Endothelial cell of umbilical vein (primary cell): ENCODE results near the gene AP2A2. TPM values are rescaled to one million over a fixed set of nuclear protein-coding genes. Genes with fewer than 3 reads are reported as not detected.

Source experiments
- BruUV-seq: library from RNA; stranded (reverse); fragments of 400-500 nt; replicated peaks from 2 replicates; lab custom pipeline; 2021; lab: Mats Ljungman, UMichigan
- CTCF ChIA-PET: fragments of 300-600, 350-600 bp; sonication (Branson Sonifier 250); formaldehyde crosslinking; loops from one replicate; lab custom pipeline; 2021; ENCODE audit warnings: antibody characterized with exemption, inconsistent platforms; lab: Charles Lee
- POLR2A ChIA-PET: fragments of 300-600, 350-600 bp; sonication (Branson Sonifier 250); formaldehyde crosslinking; loops from one replicate; lab custom pipeline; 2021; ENCODE audit warnings: antibody characterized with exemption, inconsistent platforms; lab: Charles Lee
- DNase-seq: peaks from one replicate; pipeline ENCODE4 v3.0.0-alpha.2; 2011; ENCODE audit warnings: low read depth, low spot score
- FAIRE-seq: peaks from 2 replicates; lab custom pipeline; 2011; peaks lifted over from hg19 to GRCh38; lab: Jason Lieb, UNC
- H2AFZ ChIP-seq: 2 replicates; pipeline ENCODE4 v1.6.0; 2012; ENCODE audit warnings: low read depth, low read length, control low read depth, inconsistent platforms
- H3K27ac ChIP-seq: 2 replicates; pipeline ENCODE4 v1.5.1; 2011; ENCODE audit warnings: low read depth, mild to moderate bottlenecking, control low read depth, low read length, moderate library complexity; ENCODE audit not compliant: insufficient read depth
- H3K27me3 ChIP-seq, 2 experiments: 2 replicates each; pipeline versions ENCODE4 v1.6.0 to v1.6.1; 2011; ENCODE audit warnings: low read length in 2 of 2, mixed read lengths in 1 of 2; ENCODE audit not compliant: control insufficient read depth in 2 of 2, insufficient read depth in 2 of 2
- H3K36me3 ChIP-seq, 2 experiments: 2 replicates in 1 of 2; 3 replicates in 1 of 2; pipeline ENCODE4 v1.5.1; 2011; ENCODE audit warnings: low read length in 2 of 2, mild to moderate bottlenecking in 1 of 2, moderate library complexity in 1 of 2; ENCODE audit not compliant: control insufficient read depth in 2 of 2, insufficient read depth in 2 of 2; ENCODE audit errors: extremely low read depth in 1 of 2
- H3K4me1 ChIP-seq: 3 replicates; pipeline ENCODE4 v1.5.1; 2011; ENCODE audit warnings: mild to moderate bottlenecking, low read length; ENCODE audit not compliant: control insufficient read depth, insufficient read depth; ENCODE audit errors: extremely low read depth
- H3K4me2 ChIP-seq: 2 replicates; pipeline ENCODE4 v1.6.1; 2011; ENCODE audit warnings: low read length, control low read depth, mixed read lengths; ENCODE audit not compliant: insufficient read depth
- H3K4me3 ChIP-seq, 3 experiments: fragments of 200-600 bp in 1 of 3; sonication (generic), shearing (Covaris generic) in 1 of 3; replicated peaks in 1 of 3; 2 replicates each; pipeline ENCODE4 v1.5.1; 2011 to 2016; ENCODE audit warnings: control low read depth in 3 of 3, low read length in 3 of 3, mild to moderate bottlenecking in 2 of 3, inconsistent platforms in 1 of 3, low read depth in 1 of 3, moderate library complexity in 1 of 3; ENCODE audit not compliant: insufficient read depth in 1 of 3
- H3K79me2 ChIP-seq: 2 replicates; pipeline ENCODE4 v1.6.0; 2012; ENCODE audit warnings: low read length, inconsistent platforms; ENCODE audit not compliant: control insufficient read depth, insufficient read depth
- H3K9ac ChIP-seq: replicated peaks from 2 replicates; pipeline ENCODE3; 2011; ENCODE audit warnings: low read length, control low read depth; ENCODE audit not compliant: insufficient read depth; ENCODE audit errors: extremely low read depth
- H3K9me1 ChIP-seq: replicated peaks from 3 replicates; pipeline ENCODE4 v1.6.0; 2011; ENCODE audit warnings: mild to moderate bottlenecking, low read length; ENCODE audit not compliant: control insufficient read depth, insufficient read depth; ENCODE audit errors: extremely low read depth
- H3K9me3 ChIP-seq: replicated peaks from 2 replicates; pipeline ENCODE4 v1.5.1; 2012; ENCODE audit warnings: low read length, inconsistent platforms; ENCODE audit not compliant: control insufficient read depth, insufficient read depth
- H4K20me1 ChIP-seq: replicated peaks from 2 replicates; pipeline ENCODE3; 2011; ENCODE audit warnings: mild to moderate bottlenecking, low read length; ENCODE audit not compliant: control insufficient read depth, insufficient read depth; ENCODE audit errors: extremely low read depth
- CTCF ChIP-seq, 2 donors: IDR thresholded peaks; 1 replicate in 1 of 2; 2 replicates in 1 of 2; pipeline ENCODE4 v1.5.1; 2011; ENCODE audit warnings: low read length in 2 of 2, mild to moderate bottlenecking in 2 of 2, moderate library complexity in 2 of 2, control low read depth in 1 of 2, inconsistent platforms in 1 of 2, low read depth in 1 of 2; ENCODE audit not compliant: insufficient read depth in 1 of 2; ENCODE audit errors: extremely low read depth in 1 of 2
- EZH2 ChIP-seq: IDR thresholded peaks from 2 replicates; pipeline ENCODE4 v1.6.1; 2012; ENCODE audit warnings: borderline replicate concordance, low read depth, mild to moderate bottlenecking, moderate library complexity, low read length, inconsistent platforms; ENCODE audit not compliant: severe bottlenecking
- FOS ChIP-seq: IDR thresholded peaks from 2 replicates; pipeline ENCODE4 v1.6.1; 2011; ENCODE audit warnings: mild to moderate bottlenecking, low read length, moderate library complexity, borderline replicate concordance; ENCODE audit not compliant: insufficient read depth
- GATA2 ChIP-seq: IDR thresholded peaks from 2 replicates; pipeline ENCODE4 v1.7.0; 2011; ENCODE audit warnings: low read depth, mild to moderate bottlenecking, moderate library complexity, mixed read lengths, low read length; ENCODE audit not compliant: insufficient read length, insufficient read depth
- JUN ChIP-seq: IDR thresholded peaks from 2 replicates; pipeline ENCODE4 v1.6.1; 2011; ENCODE audit warnings: borderline replicate concordance, low read depth; ENCODE audit not compliant: insufficient read length, insufficient read depth
- MAX ChIP-seq: IDR thresholded peaks from 2 replicates; pipeline ENCODE4 v1.6.1; 2011; ENCODE audit not compliant: insufficient read depth, insufficient read length
- MYC ChIP-seq: IDR thresholded peaks from one replicate; pipeline ENCODE4 v1.6.1; 2011; ENCODE audit warnings: mild to moderate bottlenecking, low read depth, low read length
- POLR2A ChIP-seq: IDR thresholded peaks from 2 replicates; pipeline ENCODE4 v1.6.1; 2012; ENCODE audit warnings: low read depth, mild to moderate bottlenecking, control low read depth, low read length
- POLR2AphosphoS5 ChIP-seq: IDR thresholded peaks from 2 replicates; pipeline ENCODE4 v1.6.1; 2012; ENCODE audit warnings: low read depth, mild to moderate bottlenecking, control low read depth, low read length, moderate library complexity; ENCODE audit not compliant: insufficient read depth
- dilution Hi-C: fragments of 300-500 bp; cut with MboI; formaldehyde crosslinking; loops from one replicate; pipeline ENCODE4 v1.15.0; 2019; ENCODE audit warnings: low sequenced_read_pairs; ENCODE audit not compliant: extremely low pct_ligation_motif_present
- intact Hi-C: fragments of 100-400 bp; cut with micrococcal nuclease; formaldehyde crosslinking; loops from one replicate; pipeline ENCODE4 v1.10.0; 2022
- polyA plus RNA-seq, 4 experiments: library from polyadenylated mRNA; depleted of rRNA in 3 of 4; stranded (reverse) in 3 of 4; unstranded in 1 of 4; fragments of >200 nt; gene quantifications; 2 replicates each; pipeline versions ENCODE4 v1.2.1 to v1.2.3, GENCODE V29; 2011 to 2012; ENCODE audit warnings: missing spikeins in 1 of 4
- total RNA-seq: library from RNA; stranded (reverse); gene quantifications from 2 replicates; pipeline ENCODE4 v1.2.3, GENCODE V29; 2021

AP2A2 gene
- total and polyA plus RNA-seq, 2 donors (not counting 3 experiments of a cell fraction or from before 2014, with no cell fraction given), result 89.5 to 92.6 TPM

GRCh38 chr11:1039481-1040427, 114.1 kb downstream of the AP2A2 start:
- POLR2A ChIA-PET, result no interaction called here
- FAIRE-seq, result no peak
- dilution Hi-C loops, result no loop called here

DNA sequence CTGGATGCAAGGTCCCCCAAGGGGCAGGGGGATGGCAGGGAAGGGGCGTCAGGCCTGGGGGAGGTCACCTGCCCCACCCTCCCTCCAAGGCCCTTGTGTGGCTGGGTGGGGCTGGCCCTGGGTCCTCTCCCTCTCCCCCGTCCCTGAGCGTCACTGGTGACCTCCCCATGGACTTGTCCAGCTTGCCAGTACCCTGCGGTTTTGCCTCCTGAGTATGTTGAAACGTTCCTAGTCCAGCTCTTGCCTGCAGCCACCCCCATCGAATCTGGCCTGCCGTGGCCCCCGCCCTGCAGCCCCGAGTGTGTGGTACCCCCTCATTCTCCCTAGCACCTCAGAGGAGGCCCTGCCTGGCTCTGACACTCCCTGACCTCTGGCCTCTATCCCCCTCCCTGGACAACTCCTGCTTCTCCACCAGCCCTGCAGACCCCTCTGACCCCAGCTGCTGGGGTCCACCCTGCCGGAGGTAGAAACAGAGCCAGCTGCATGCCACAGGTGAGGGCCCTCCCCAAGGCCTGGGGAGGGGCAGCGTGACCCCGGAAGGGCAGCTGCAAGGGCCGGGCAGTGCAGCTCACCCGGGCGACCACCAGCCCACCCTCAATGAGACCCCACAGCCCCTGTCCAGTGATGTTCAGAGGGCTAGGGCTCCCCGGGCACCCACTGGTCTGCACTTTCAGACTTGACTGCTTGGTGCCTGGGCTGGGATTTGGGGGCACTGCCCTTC, 114.9 kb downstream of the AP2A2 start:
- no TSS peak for BruUV-seq
- dilution Hi-C loops, result no loop called here
- TF ChIP-seq GATA2 (no peak), MYC (no peak), EZH2 (no peak), JUN (no peak), MAX (no peak), POLR2A (no peak), FOS (no peak), POLR2AphosphoS5 (no peak), CTCF (IDR thresholded peaks at IDR 0.05; ENCODE audit: extremely low read depth in 1 of 2, insufficient read depth in 1 of 2, low read depth in 1 of 2, low read length in 2 of 2) (no peak)
- CTCF ChIA-PET, result interaction anchor here (1.1 to 1.5 kb wide), 2 partner anchors 10 to 193 kb away, joined by 3 read pairs; no protein-coding TSS in a partner anchor
- Histone ChIP-seq H3K9ac (no peak overlapping the region), H3K27me3 (no peaks in the 10 kb centered on the region), H3K4me1 (no peaks in the 10 kb centered on the region), H3K4me3 (no peak overlapping the region), H3K4me2 (no peak overlapping the region), H4K20me1 (no peaks in the 10 kb centered on the region), H3K9me1 (no peaks in the 10 kb centered on the region), H3K79me2 (no peaks in the 10 kb centered on the region), H3K27ac (no peak overlapping the region), H3K9me3 (no peaks in the 10 kb centered on the region), H3K36me3 (no peaks in the 10 kb centered on the region), H2AFZ (no peak overlapping the region)
- FAIRE-seq (no peak), DNase-seq (no peak)
- POLR2A ChIA-PET, result no interaction called here
- intact Hi-C loops, result no loop called here

More at GRCh38 chr11:1039481-1040427, 114.1 kb downstream of the AP2A2 start:
- no peak for TF ChIP-seq MYC
- no peak for TF ChIP-seq POLR2AphosphoS5
- no peak for TF ChIP-seq MAX
- no peak for TF ChIP-seq GATA2
- TF ChIP-seq FOS, result no peak
- Histone ChIP-seq H3K27ac (no peak overlapping the region), H3K79me2 (no peaks in the 10 kb centered on the region), H3K36me3 (no peaks in the 10 kb centered on the region), H3K9me1 (no peaks in the 10 kb centered on the region), H3K4me3 (no peak overlapping the region), H3K4me2 (no peak overlapping the region), H3K27me3 (no peaks in the 10 kb centered on the region), H3K9me3 (no peaks in the 10 kb centered on the region), H2AFZ (no peak overlapping the region), H4K20me1 (no peaks in the 10 kb centered on the region), H3K4me1 (no peaks in the 10 kb centered on the region), H3K9ac (no peak overlapping the region)
- CTCF ChIA-PET, result interaction anchor here (1.1 to 1.5 kb wide), 2 partner anchors 11 to 192 kb away, joined by 3 read pairs; no protein-coding TSS in a partner anchor
- no TSS peak for BruUV-seq
- intact Hi-C loops, result no loop called here
- no peak for DNase-seq
